Measurements from ENCODE around the gene SKA2. TPM values are rescaled to one million over a fixed set of nuclear protein-coding genes. Genes with fewer than 3 reads are reported as not detected.
"Not testable (repeated sequence)": the region's sequence is repeated elsewhere in the genome, so short reads cannot be mapped to it uniquely, and the experiment has no call there.

Gene SKA2
- total and polyA plus RNA-seq, 2 of the 8 experiments (the other 6 are each of a cell fraction or from before 2014, with no cell fraction given), result 15.6 to 95.8 TPM

DNA sequence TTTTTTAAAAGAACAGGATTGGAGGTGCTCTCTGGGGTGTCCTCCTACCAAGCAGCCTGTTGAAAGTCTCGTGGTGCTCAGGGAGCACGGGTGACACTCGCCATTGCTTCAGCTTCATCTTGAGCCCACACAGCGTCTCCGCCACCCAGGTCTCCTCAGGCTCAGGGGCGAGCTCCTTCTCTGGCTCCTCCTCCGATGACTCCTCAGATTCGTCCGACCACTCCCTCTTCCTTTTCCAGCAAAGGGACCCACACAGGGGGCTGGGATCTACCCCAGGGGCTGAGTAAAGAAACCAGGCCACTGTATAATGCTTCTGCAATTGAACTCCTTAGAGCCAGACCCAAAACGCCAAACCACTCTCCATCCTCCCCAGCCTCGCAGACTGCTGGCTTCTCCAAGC, 24.6 kb upstream of the SKA2 start:
- not testable (repeated sequence) for H3K79me2 ChIP-seq (ENCODE audit: control insufficient read depth in 1 of 2, insufficient read depth in 2 of 2, low read length in 2 of 2); H3K4me3 ChIP-seq (ENCODE audit: extremely low read depth in 1 of 4, insufficient read depth in 2 of 4, low read depth in 3 of 4, low read length in 4 of 4); H4K8ac ChIP-seq (ENCODE audit: extremely low read depth, insufficient read depth, low read length); H3K27me3 ChIP-seq (replicated peaks in 1 of 4; ENCODE audit: control insufficient read depth in 3 of 4, extremely low read depth in 1 of 4, insufficient read depth in 3 of 4, low read length in 3 of 4); H3K79me1 ChIP-seq (ENCODE audit: low read depth, low read length); H3K56ac ChIP-seq (replicated peaks; ENCODE audit: insufficient read length, low read depth, low read length); H2AK5ac ChIP-seq (ENCODE audit: low read depth, low read length); H2AFZ ChIP-seq (ENCODE audit: low read length); H2BK120ac ChIP-seq (replicated peaks; ENCODE audit: low read depth, low read length); H3K23me2 ChIP-seq (ENCODE audit: low read depth, low read length); DNase-seq (ENCODE audit: low read depth in 1 of 2, low spot score in 2 of 2); H4K5ac ChIP-seq (ENCODE audit: insufficient read length, low read depth, low read length); H2BK12ac ChIP-seq (ENCODE audit: low read depth, low read length); FAIRE-seq; H3K27ac ChIP-seq (ENCODE audit: low read depth, low read length); H3K4me1 ChIP-seq (replicated peaks in 1 of 4; ENCODE audit: control insufficient read depth in 3 of 4, insufficient read depth in 4 of 4, low read length in 3 of 4); H2BK5ac ChIP-seq (ENCODE audit: low read depth, low read length); H3K23ac ChIP-seq (ENCODE audit: insufficient read length); H3K18ac ChIP-seq (ENCODE audit: extremely low read depth, low read length); H2BK20ac ChIP-seq (ENCODE audit: low read length); H2BK15ac ChIP-seq (ENCODE audit: low read length); H3K36me3 ChIP-seq (ENCODE audit: control insufficient read depth in 2 of 4, insufficient read depth in 4 of 4, low read length in 3 of 4); H4K20me1 ChIP-seq (replicated peaks in 1 of 2; ENCODE audit: control insufficient read depth in 1 of 2, insufficient read depth in 2 of 2, low read length in 2 of 2); H3K14ac ChIP-seq (ENCODE audit: insufficient read length); H3K4ac ChIP-seq (replicated peaks; ENCODE audit: insufficient read length, low read depth, low read length); H3K9me3 ChIP-seq (ENCODE audit: insufficient read depth in 2 of 2, low read depth in 1 of 2, low read length in 1 of 2); H3K4me2 ChIP-seq (ENCODE audit: insufficient read depth in 1 of 2, low read depth in 2 of 2, low read length in 2 of 2); H3K9ac ChIP-seq (replicated peaks in 1 of 4; ENCODE audit: extremely low read depth in 1 of 4, low read depth in 3 of 4, low read length in 3 of 4); H4K91ac ChIP-seq (replicated peaks; ENCODE audit: insufficient read length, low read length)
- CTCF ChIA-PET (ENCODE audit: partially characterized antibody), result interaction anchor here (0.7 to 3.0 kb wide), 4 partner anchors 10 to 132 kb away, joined by 3 to 18 read pairs (median 3); no protein-coding TSS in a partner anchor
- POLR2A ChIA-PET (ENCODE audit: partially characterized antibody), result interaction anchor here (0.9 kb wide), 1 partner anchor 18 kb away, joined by 3 read pairs; no protein-coding TSS in a partner anchor
- WGBS, 2 experiments (ENCODE audit: extremely low coverage in 1 of 2, insufficient coverage in 1 of 2, insufficient read length in 1 of 2, insufficient replicate concordance in 2 of 2, low coverage in 1 of 2, low lambda C conversion rate in 2 of 2, missing lambda C conversion rate in 1 of 2), result 90% methylated on average over 11 of the region's 11 CpGs; no CpG with 5 or more reads in 1 of the 2 experiments
